Uterus (tissue), 2 donors: ENCODE measurements around the gene TFB2M.

Experiments
- CTCF ChIP-seq, 4 experiments: fragments of 200-600 bp in 2 of 4; fragments of 450-650 bp in 2 of 4; sonication (generic) in 2 of 4; IDR thresholded peaks; one replicate each; pipeline ENCODE4 v1.5.1; 2016 to 2019; ENCODE audit warnings: antibody characterized with exemption in 4 of 4, mild to moderate bottlenecking in 2 of 4, moderate library complexity in 1 of 4
- POLR2A ChIP-seq, 2 donors: fragments of 450-650 bp; IDR thresholded peaks; one replicate each; pipeline ENCODE4 v1.6.1; 2016; ENCODE audit warnings: antibody characterized with exemption in 2 of 2, mild to moderate bottlenecking in 1 of 2, moderate library complexity in 1 of 2

- TF ChIP-seq POLR2A (IDR thresholded peaks at IDR 0.05) (no peak), CTCF (IDR thresholded peaks at IDR 0.05) (no peak)
Observed at GRCh38 chr1:246580497-246581370, 14.7 kb upstream of the TFB2M start.
